Ovary (tissue), 9 donors: ENCODE results near the gene ATAT1. TPM values are rescaled to one million over a fixed set of nuclear protein-coding genes. Genes with fewer than 3 reads are reported as not detected.

Experiments used
- DNase-seq, 5 donors: peaks; one replicate each; pipeline ENCODE4 v3.0.0-alpha.2; 2019 to 2020
- H3K27ac ChIP-seq, 2 donors: fragments of 200-600 bp; one replicate each; pipeline versions ENCODE4 v1.5.1 to v1.8.0; 2019 to 2022
- H3K27me3 ChIP-seq: fragments of 200-600 bp; one replicate; pipeline ENCODE4 v1.8.0; 2022
- H3K36me3 ChIP-seq: fragments of 200-600 bp; sonication (generic); one replicate; pipeline ENCODE4 v1.5.1; 2019
- H3K4me1 ChIP-seq: one replicate; pipeline ENCODE4 v1.8.1; 2013; ENCODE audit warnings: mild to moderate bottlenecking, moderate library complexity; ENCODE audit not compliant: insufficient read depth
- H3K4me3 ChIP-seq: fragments of 200-600 bp; sonication (generic); one replicate; pipeline ENCODE4 v1.5.1; 2017
- H3K9me3 ChIP-seq, 2 donors: fragments of 200-600 bp in 1 of 2; sonication (generic) in 1 of 2; one replicate each; pipeline versions ENCODE4 v1.5.1 to v1.8.1; 2013 to 2019; ENCODE audit warnings: mild to moderate bottlenecking in 1 of 2, moderate library complexity in 1 of 2
- EP300 ChIP-seq: sonication (generic); formaldehyde crosslinking; IDR thresholded peaks from one replicate; pipeline ENCODE4 v1.6.1; 2017; ENCODE audit warnings: antibody characterized with exemption
- POLR2A ChIP-seq: fragments of 450-650 bp; IDR thresholded peaks from one replicate; pipeline ENCODE4 v1.6.1; 2017; ENCODE audit warnings: antibody characterized with exemption, mild to moderate bottlenecking, moderate library complexity
- WGBS, 3 donors: extraction: QIAGEN DNeasy Blood & Tissue Kit in 1 of 3; methylation state at CpG; one replicate each; pipeline versions ENCODE4 v1.1.5 to v1.1.7; 2013 to 2017; 5-methylcytosine and 5-hydroxymethylcytosine counted together
- intact Hi-C, 4 donors: fragments of 100-400 bp; cut with DNase I; formaldehyde crosslinking; loops; one replicate each; pipeline versions ENCODE4 v1.11.0 to v1.15.1; 2022 to 2023
- polyA plus RNA-seq, 2 donors: library from polyadenylated mRNA; stranded (reverse); fragments of 200-250 nt in 1 of 2; fragments of 350-450 nt in 1 of 2; fragmentation: Illumina TruSeq in 1 of 2; extraction: RNeasy Lipid Tissue Mini Kit (QIAGEN cat#74804) in 1 of 2; gene quantifications; one replicate each; pipeline ENCODE4 v1.2.3, GENCODE V29; 2013 to 2014
- total RNA-seq, 7 donors: library from RNA; depleted of rRNA in 2 of 7; stranded (reverse); fragments of >200 nt in 2 of 7; fragmentation: NEBNext Ultra II Directional in 3 of 7; extraction: Animal tissue kit (Norgen Biotek cat#: 25700) in 3 of 7; gene quantifications; one replicate each; pipeline versions ENCODE4 v1.1.0 to v1.2.4, GENCODE V29; 2016 to 2023
- TF ChIP-seq, protein P1 (sequence below), 3 donors: fragments of 450-650 bp in 2 of 3; fragments of 200-600 bp in 1 of 3; IDR thresholded peaks; one replicate each; pipeline versions ENCODE4 v1.5.1 to v1.8.0; 2016 to 2022; ENCODE audit warnings: antibody characterized with exemption in 3 of 3, mild to moderate bottlenecking in 1 of 3
- donor health status: DM: no; HTN: no; CAD: no; lungs with moderate emphysema.
- donor health status: DM: no; HTN: no; CAD: no.
- donor health status: Bipolar disorder and iron deficiency.
- donor health status: DM: yes; HTN: yes; CAD: no.
- donor health status: DM: no; HTN: no; CAD: no.
- donor health status: DM: yes; HTN: yes; CAD: no.

The ATAT1 gene
- total and polyA plus RNA-seq, 9 donors = 5.6 to 20.5 (median 11.4) TPM

DNA sequence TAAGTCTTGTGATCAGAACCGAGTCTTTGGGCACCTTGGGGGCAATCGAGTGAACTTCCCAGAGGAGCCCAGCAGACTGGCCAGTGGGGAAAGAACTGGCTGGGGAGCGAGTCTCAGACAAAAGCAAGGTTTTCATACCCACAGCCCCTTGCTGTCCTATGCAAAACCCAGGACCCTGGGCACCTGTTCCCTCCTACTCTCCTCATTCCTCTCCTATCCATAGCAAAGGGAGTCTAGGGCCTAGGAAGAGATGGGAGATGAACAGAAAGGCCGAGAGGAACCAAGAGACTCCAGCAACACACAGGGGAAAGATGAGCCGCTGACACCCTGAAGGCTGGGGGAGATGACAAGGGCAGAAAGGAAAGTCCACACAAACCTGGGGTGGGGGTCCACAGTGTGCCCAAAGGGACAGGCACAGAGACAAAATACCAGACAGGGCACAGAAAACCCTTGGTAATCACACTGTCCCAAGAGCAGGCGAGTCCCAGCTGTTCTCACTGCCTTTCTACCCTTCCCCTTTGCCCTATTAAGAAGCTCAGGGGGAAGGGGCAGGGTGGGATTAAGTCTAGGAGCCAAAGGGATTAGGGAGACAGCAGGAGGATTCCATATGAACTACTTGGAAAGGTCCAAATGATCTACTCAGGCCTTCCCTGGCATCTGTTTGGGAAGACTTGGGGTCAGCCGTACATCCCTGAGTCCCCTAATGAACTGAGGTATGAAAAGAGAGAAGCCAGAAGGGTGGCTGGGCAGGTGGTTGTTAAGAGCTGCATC, 53.3 kb downstream of the ATAT1 start:
- no peaks in the 10 kb centered on the region for H3K27me3 ChIP-seq
- no peak for DNase-seq
- H3K36me3 ChIP-seq = no peaks in the 10 kb centered on the region
- TF ChIP-seq POLR2A (no peak), EP300 (no peak)
- TF ChIP-seq, protein P1, sequence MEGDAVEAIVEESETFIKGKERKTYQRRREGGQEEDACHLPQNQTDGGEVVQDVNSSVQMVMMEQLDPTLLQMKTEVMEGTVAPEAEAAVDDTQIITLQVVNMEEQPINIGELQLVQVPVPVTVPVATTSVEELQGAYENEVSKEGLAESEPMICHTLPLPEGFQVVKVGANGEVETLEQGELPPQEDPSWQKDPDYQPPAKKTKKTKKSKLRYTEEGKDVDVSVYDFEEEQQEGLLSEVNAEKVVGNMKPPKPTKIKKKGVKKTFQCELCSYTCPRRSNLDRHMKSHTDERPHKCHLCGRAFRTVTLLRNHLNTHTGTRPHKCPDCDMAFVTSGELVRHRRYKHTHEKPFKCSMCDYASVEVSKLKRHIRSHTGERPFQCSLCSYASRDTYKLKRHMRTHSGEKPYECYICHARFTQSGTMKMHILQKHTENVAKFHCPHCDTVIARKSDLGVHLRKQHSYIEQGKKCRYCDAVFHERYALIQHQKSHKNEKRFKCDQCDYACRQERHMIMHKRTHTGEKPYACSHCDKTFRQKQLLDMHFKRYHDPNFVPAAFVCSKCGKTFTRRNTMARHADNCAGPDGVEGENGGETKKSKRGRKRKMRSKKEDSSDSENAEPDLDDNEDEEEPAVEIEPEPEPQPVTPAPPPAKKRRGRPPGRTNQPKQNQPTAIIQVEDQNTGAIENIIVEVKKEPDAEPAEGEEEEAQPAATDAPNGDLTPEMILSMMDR (IDR thresholded peaks at IDR 0.05) = no peak
- H3K4me1 ChIP-seq = peaks cover 12% of the 10 kb centered on the region
- no peaks in the 10 kb centered on the region for H3K9me3 ChIP-seq
- peak overlapping the region in 1 of 2 donors; percentile 38 for H3K27ac ChIP-seq
- no peak overlapping the region for H3K4me3 ChIP-seq
- WGBS, 3 donors = 58 to 67% (median 66%) methylated on average over 7 of the region's 7 CpGs
- intact Hi-C loops = loop anchor here (1.0 to 10.0 kb wide), 8 partner anchors 42 to 395 kb away; partner anchors contain the start of gene DDR1 (in 2 of the 4)

DNA sequence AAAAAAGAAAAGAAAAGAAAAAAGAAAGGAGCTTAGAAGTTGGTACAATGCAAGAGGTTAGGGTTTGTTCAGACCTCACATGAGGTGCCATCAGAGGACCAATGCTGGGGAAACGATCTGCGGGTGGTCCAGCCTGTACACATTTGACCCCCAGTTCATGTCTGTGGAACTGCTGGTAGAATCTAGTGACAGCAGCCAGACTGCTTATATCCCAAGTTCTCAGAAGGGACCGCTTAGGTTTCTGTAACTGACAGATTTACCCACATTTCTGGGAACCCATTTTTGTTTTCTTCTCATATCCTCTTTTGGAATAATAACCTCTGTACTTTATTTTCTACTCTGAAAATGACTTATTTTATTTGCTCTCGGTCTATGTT, 55.1 kb downstream of the ATAT1 start:
- H3K27me3 ChIP-seq = no peaks in the 10 kb centered on the region
- peak overlapping the region in 1 of 2 donors; percentile 95 for H3K27ac ChIP-seq
- DNase-seq = no peak
- WGBS, 3 donors = 24 to 32% (median 26%) methylated on average over 4 of the region's 4 CpGs
- intact Hi-C loops = loop anchor here in 2 of 4 donors (2.0 to 10.0 kb wide), 2 partner anchors 41 to 203 kb away; partner anchors contain the start of gene DDR1 (in 2 of the 2)
- peaks cover 15% of the 10 kb centered on the region for H3K4me1 ChIP-seq
- H3K36me3 ChIP-seq = no peaks in the 10 kb centered on the region
- TF ChIP-seq, protein P1 (IDR thresholded peaks at IDR 0.05) = no peak
- TF ChIP-seq EP300 = no peak
- no peak for TF ChIP-seq POLR2A
- peak overlapping the region; percentile 54 for H3K4me3 ChIP-seq
- H3K9me3 ChIP-seq = no peaks in the 10 kb centered on the region

DNA sequence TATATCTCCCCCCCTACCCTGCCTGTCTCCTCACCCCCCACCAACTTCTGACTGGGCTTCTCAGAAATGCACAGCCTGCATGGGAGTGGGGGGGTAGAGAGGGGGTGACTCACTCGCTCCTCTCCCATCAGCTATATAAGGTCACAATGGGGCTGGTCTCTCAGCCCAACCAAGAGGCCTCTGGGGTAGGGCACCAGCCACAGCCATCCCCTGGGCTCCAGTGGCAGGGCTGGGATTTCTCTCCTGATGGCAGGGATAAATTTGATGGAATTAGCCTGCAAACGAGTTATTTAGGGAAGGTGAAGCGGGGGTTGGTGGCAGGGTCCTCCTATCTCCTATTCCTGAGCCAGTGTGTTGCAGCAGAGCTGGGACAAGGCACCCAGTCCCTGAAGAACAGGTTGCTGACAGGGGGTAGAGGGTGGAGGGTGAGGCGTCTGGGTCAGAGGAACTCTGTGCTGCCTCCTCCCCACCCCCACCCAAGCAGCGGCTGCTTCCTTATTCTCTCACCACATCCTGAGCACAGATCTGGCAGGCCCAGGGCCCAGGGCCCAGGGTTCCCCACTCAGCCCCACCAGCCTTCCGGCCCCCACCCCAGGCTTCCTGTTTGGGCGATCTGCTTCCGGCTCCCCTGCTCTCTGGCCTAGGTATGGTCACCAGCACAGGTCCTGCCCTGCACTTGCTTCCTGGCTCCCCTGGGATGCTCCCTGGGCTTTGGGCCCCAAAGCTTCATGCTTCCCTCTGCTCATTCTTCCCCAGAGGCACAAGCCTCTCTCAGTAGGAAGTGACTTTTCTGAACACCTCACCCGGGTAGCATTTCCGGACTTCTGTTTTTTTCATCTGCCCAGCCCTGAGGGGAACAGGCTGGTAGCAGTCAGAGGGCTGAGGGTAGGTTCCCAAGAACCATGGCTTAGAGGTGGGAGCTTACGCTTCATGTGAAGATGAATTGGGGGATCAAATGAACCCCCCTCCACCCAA, 55.8 kb downstream of the ATAT1 start:
- H3K4me3 ChIP-seq = peak overlapping the region; percentile 54
- WGBS, 3 donors = 14 to 17% (median 16%) methylated on average over 10 to 11 of the region's 11 CpGs
- no peaks in the 10 kb centered on the region for H3K36me3 ChIP-seq
- H3K27ac ChIP-seq = peak overlapping the region; percentile 95 to 96
- H3K9me3 ChIP-seq = no peaks in the 10 kb centered on the region
- H3K4me1 ChIP-seq = peaks cover 15% of the 10 kb centered on the region
- H3K27me3 ChIP-seq = no peaks in the 10 kb centered on the region
- DNase-seq = peak; percentile 68 to 81 (median 74)
- intact Hi-C loops = loop anchor here in 2 of 4 donors (10.0 kb wide), 1 partner anchor 202 kb away; the partner anchor contains the start of gene DDR1 (in 2 of the 2)
- TF ChIP-seq EP300 (no peak), POLR2A (no peak)
- TF ChIP-seq, protein P1 (IDR thresholded peaks at IDR 0.05) = no peak
